Activated T-cell treated with anti-CD3 and anti-CD28 coated beads, Interleukin-2, amount 50 U/mL, for 4 hours (primary cell): ENCODE measurements around the gene IL3. TPM values are rescaled to one million over a fixed set of nuclear protein-coding genes. Genes with fewer than 3 reads are reported as not detected.
A peak's percentile ranks its signal among the peaks of the same experiment; 100 is the strongest.
"Not testable (repeated sequence)": the region's sequence is repeated elsewhere in the genome, so short reads cannot be mapped to it uniquely, and the experiment has no call there.

Experiments used
- ATAC-seq, 2 donors: fragments of 200-7000 bp; cut with Tn5 transposase; one replicate each; pipeline ENCODE4 v1.10.0; 2021
- DNase-seq: peaks from one replicate; pipeline ENCODE4 v3.0.0-alpha.2; 2020
- H3K27me3 Mint-ChIP-seq: one replicate; pipeline ENCODE4 v1.8.0; 2021; ENCODE audit warnings: low read depth, mixed read lengths
- H3K36me3 Mint-ChIP-seq: one replicate; pipeline ENCODE4 v1.8.0; 2022; ENCODE audit warnings: mixed read lengths; ENCODE audit not compliant: insufficient read depth
- H3K4me1 Mint-ChIP-seq: one replicate; pipeline ENCODE4 v1.8.0; 2021; ENCODE audit warnings: low read depth, mixed read lengths
- H3K4me3 Mint-ChIP-seq: one replicate; pipeline ENCODE4 v1.8.0; 2021; ENCODE audit warnings: mild to moderate bottlenecking, moderate library complexity, mixed read lengths
- H3K9me3 Mint-ChIP-seq: one replicate; pipeline ENCODE4 v1.8.0; 2021; ENCODE audit warnings: mixed read lengths
- total RNA-seq, 3 donors: library from RNA; stranded (reverse); gene quantifications; one replicate each; pipeline ENCODE4 v1.2.1, GENCODE V29; 2021

IL3 gene
- total RNA-seq, 3 donors from 2014 or later, result 94.6 to 152 (median 138) TPM

- H3K9me3 Mint-ChIP-seq, ATAC-seq, H3K4me3 Mint-ChIP-seq, H3K36me3 Mint-ChIP-seq, DNase-seq, H3K27me3 Mint-ChIP-seq: not testable (repeated sequence)
- H3K4me1 Mint-ChIP-seq, result peaks cover 57% of the 10 kb centered on the region
Observed at GRCh38 chr5:132108495-132108894, 48.0 kb downstream of the IL3 start.

GRCh38 chr5:132108957-132109356 is 48.5 kb downstream of the IL3 start:
- not testable (repeated sequence) for DNase-seq, H3K4me3 Mint-ChIP-seq, H3K9me3 Mint-ChIP-seq, H3K27me3 Mint-ChIP-seq, H3K36me3 Mint-ChIP-seq, ATAC-seq
- H3K4me1 Mint-ChIP-seq, result peaks cover 56% of the 10 kb centered on the region

- Mint-ChIP-seq H3K4me3 (no peak overlapping the region), H3K4me1 (peaks cover 56% of the 10 kb centered on the region), H3K9me3 (no peaks in the 10 kb centered on the region), H3K27me3 (no peaks in the 10 kb centered on the region), H3K36me3 (no peaks in the 10 kb centered on the region)
- DNase-seq, result no peak
- ATAC-seq, result no peak
Observed at GRCh38 chr5:132109494-132110053, 49.1 kb downstream of the IL3 start.

- H3K9me3 Mint-ChIP-seq, result no peaks in the 10 kb centered on the region
- no peaks in the 10 kb centered on the region for H3K27me3 Mint-ChIP-seq
- H3K4me1 Mint-ChIP-seq, result peaks cover 55% of the 10 kb centered on the region
- no peak overlapping the region for H3K4me3 Mint-ChIP-seq
- no peak for DNase-seq
- no peak for ATAC-seq
- H3K36me3 Mint-ChIP-seq, result no peaks in the 10 kb centered on the region
Observed at GRCh38 chr5:132110195-132110594, 49.7 kb downstream of the IL3 start.

GRCh38 chr5:132110930-132111329 is 50.5 kb downstream of the IL3 start:
- Mint-ChIP-seq H3K36me3 (no peaks in the 10 kb centered on the region), H3K4me3 (no peak overlapping the region)

GRCh38 chr5:132112111-132112510 is 51.7 kb downstream of the IL3 start:
- no peaks in the 10 kb centered on the region for H3K9me3 Mint-ChIP-seq
- ATAC-seq (no peak), DNase-seq (no peak)
- peaks cover 64% of the 10 kb centered on the region for H3K4me1 Mint-ChIP-seq
- H3K27me3 Mint-ChIP-seq, result no peaks in the 10 kb centered on the region
- no peak overlapping the region for H3K4me3 Mint-ChIP-seq
- H3K36me3 Mint-ChIP-seq, result no peaks in the 10 kb centered on the region

More at GRCh38 chr5:132110930-132111329, 50.5 kb downstream of the IL3 start:
- no peaks in the 10 kb centered on the region for H3K9me3 Mint-ChIP-seq
- ATAC-seq (peak; percentile 27 to 44), DNase-seq (no peak)
- H3K4me1 Mint-ChIP-seq, result peaks cover 56% of the 10 kb centered on the region
- H3K27me3 Mint-ChIP-seq, result no peaks in the 10 kb centered on the region

Other genes starting within 250 kb of the IL3 start
- not detected for gene MEIKIN, start 115.0 kb upstream of the IL3 start, total RNA-seq
- gene ACSL6, start 49.0 kb upstream of the IL3 start, total RNA-seq, result 10 to 100 TPM; 25.0 to 38.0 (median 27.1) TPM
- gene CSF2, start 13.1 kb downstream of the IL3 start, total RNA-seq, result 100 to 1,000 TPM; 130 to 283 (median 277) TPM
- 1 to 10 TPM in 2 of 3 donors, under 1 TPM in 1; 0.86 to 3.5 (median 1.3) TPM for gene P4HA2, start 167.2 kb downstream of the IL3 start, total RNA-seq
- under 1 TPM; 0.32 to 0.43 (median 0.35) TPM for gene PDLIM4, start 197.0 kb downstream of the IL3 start, total RNA-seq
- gene SLC22A4, start 233.7 kb downstream of the IL3 start, total RNA-seq, result 1 to 10 TPM; 1.4 to 2.8 (median 1.8) TPM